Dendritic cell treated with granulocyte-macrophage colony-stimulating factor and Interleukin-4, amounts not matched to agents 40 ng/mL and 50 ng/mL, for 4 days (primary cell): ENCODE data around the gene CBFA2T3.

Experiments
- H3K27ac Mint-ChIP-seq: one replicate; pipeline ENCODE4 v1.8.0; 2022; ENCODE audit warnings: mild to moderate bottlenecking, mixed read lengths
- H3K27me3 Mint-ChIP-seq: one replicate; pipeline ENCODE4 v1.8.0; 2022; ENCODE audit warnings: mild to moderate bottlenecking, mixed read lengths
- H3K36me3 Mint-ChIP-seq: one replicate; pipeline ENCODE4 v1.8.0; 2022; ENCODE audit warnings: low read depth, mixed read lengths
- H3K4me1 Mint-ChIP-seq: one replicate; pipeline ENCODE4 v1.8.0; 2022; ENCODE audit warnings: low read depth, mixed read lengths
- H3K4me3 Mint-ChIP-seq: one replicate; pipeline ENCODE4 v1.8.0; 2022; ENCODE audit warnings: mild to moderate bottlenecking, moderate library complexity, mixed read lengths
- H3K9me3 Mint-ChIP-seq: one replicate; pipeline ENCODE4 v1.8.0; 2022; ENCODE audit warnings: mixed read lengths
- intact Hi-C: fragments of 100-400 bp; cut with micrococcal nuclease; formaldehyde crosslinking; loops from one replicate; pipeline ENCODE4 v1.15.0; 2022

Gene CBFA2T3

GRCh38 chr16:88843256-88843655, 133.8 kb downstream of the CBFA2T3 start:
- intact Hi-C loops, result no loop called here
- no peaks in the 10 kb centered on the region for H3K27me3 Mint-ChIP-seq

DNA sequence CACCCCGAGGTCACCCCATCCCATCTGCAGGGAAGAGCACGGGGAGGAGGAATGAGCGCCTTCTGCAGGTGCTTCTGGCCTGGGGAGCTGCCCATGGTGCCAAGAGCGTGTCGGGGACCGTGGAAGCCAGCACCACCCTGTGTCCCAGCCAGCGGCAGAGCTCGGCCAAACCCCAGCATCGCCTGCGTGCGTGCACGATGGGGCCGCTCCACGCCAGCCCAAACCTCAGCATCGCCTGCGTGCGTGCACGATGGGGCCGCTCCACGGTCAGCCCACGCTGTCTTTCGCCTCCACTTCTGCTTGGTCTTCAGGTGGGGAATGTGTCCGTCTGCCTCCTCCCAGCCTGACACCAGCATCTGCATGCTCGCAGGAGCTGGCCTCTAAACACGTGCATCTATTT, 134.2 kb downstream of the CBFA2T3 start:
- Mint-ChIP-seq H3K27me3 (no peaks in the 10 kb centered on the region), H3K4me1 (peaks cover 34% of the 10 kb centered on the region)

More at GRCh38 chr16:88843256-88843655, 133.8 kb downstream of the CBFA2T3 start:
- Mint-ChIP-seq H3K4me1 (peaks cover 34% of the 10 kb centered on the region), H3K9me3 (no peaks in the 10 kb centered on the region), H3K27ac (no peak overlapping the region), H3K4me3 (no peak overlapping the region), H3K36me3 (peaks cover 82% of the 10 kb centered on the region)

DNA sequence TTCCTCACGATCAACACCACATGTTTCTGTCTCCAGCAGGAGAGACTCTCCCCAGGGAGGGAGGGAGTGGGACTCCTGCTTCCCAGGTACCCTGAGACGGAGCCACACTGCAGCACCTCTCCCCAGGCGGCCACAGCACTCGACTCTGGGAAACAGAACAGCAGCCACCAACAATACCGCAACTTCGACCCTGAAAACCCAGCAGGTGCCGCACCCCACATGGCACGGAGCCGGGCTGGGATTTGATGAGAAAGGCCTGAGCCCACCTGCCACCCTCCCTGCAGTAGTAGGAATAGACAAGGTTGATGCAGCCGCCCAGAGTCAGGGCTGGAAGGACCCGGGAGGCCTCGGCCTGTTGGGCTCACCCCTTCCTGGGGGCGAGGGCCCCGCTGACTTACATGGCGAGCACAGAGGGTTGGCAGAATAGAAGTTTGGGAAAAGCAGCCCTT, 134.7 kb downstream of the CBFA2T3 start:
- H3K4me1 Mint-ChIP-seq, result peaks cover 34% of the 10 kb centered on the region
- H3K36me3 Mint-ChIP-seq, result peaks cover 82% of the 10 kb centered on the region
- no peak overlapping the region for H3K4me3 Mint-ChIP-seq
- intact Hi-C loops, result no loop called here
- no peak overlapping the region for H3K27ac Mint-ChIP-seq
- H3K9me3 Mint-ChIP-seq, result no peaks in the 10 kb centered on the region
- no peaks in the 10 kb centered on the region for H3K27me3 Mint-ChIP-seq

More for the DNA sequence above, 134.2 kb downstream of the CBFA2T3 start:
- Mint-ChIP-seq H3K27ac (no peak overlapping the region), H3K4me3 (no peak overlapping the region), H3K9me3 (no peaks in the 10 kb centered on the region), H3K36me3 (peaks cover 82% of the 10 kb centered on the region)
- intact Hi-C loops, result no loop called here

DNA sequence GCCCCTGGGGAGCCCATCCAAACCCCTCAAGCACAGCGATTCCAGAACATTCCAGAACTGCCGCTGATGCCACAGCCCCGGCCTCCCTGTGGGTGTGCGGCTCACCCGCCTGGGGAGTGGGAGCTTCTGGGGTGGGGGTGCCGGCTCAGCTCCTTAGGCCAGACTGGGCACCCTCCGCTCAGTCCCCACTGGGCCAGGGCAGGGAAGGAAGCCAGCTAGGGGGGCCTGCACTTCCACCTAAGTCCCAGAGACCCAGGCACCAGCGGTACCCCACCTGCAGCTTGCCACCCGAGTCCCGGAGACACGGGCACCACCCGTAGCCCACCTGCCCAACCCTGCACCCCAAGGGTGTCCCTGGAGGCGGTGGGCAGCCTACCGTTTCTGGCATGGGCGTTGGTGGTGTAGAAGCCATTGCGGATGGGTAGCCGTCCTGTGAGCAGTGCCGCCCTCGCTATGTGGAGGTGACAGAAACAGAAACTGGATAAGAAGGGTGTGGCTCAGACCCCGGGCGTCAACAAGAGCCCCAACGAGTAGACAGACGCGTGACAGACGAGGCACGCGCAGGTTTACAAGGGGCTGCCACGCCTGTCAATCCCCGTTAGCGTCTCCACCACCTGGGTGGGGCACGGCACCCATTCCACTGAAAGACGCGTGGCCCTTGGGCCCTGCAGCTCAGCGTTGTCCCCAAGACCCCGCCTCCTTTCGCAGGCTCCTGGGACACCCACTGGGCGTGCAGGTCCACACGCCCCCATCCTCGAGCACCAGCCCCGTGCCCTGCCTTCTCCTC, 135.3 kb downstream of the CBFA2T3 start:
- Mint-ChIP-seq H3K4me3 (no peak overlapping the region), H3K9me3 (no peaks in the 10 kb centered on the region)
- intact Hi-C loops, result no loop called here

DNA sequence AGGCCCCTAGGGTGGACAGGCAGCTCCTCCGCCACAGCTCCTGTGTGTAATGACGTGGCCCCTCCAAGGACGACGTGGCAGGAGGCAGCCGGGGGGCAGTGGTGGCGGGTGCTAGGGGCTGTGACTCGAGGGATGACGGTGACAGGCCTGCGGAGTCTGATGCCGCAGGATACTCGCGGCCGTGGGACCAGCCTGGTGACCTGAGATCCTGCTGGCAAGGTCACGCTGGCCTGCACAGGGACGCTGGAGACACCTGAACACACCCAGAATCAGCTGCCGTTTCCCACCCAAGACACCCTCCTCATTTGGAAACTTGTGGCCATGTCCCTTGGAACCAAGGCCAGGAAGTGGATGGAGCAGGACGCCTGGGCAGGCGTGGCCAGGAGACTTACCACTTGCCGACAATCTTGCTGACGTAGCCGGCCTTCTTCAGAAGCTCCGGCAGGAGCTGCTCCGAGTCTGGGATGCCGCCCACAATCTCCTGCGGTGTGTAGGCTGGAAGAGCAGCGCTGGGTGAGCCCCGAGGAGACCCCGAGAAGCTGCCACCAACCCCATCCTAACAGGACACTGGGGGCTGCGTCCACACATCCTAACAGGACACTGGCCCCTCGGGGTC, 136.3 kb downstream of the CBFA2T3 start:
- H3K4me1 Mint-ChIP-seq, result peaks cover 28% of the 10 kb centered on the region
- peaks cover 86% of the 10 kb centered on the region for H3K36me3 Mint-ChIP-seq
- H3K27me3 Mint-ChIP-seq, result no peaks in the 10 kb centered on the region
- H3K4me3 Mint-ChIP-seq, result no peak overlapping the region
- intact Hi-C loops, result no loop called here
- no peak overlapping the region for H3K27ac Mint-ChIP-seq
- no peaks in the 10 kb centered on the region for H3K9me3 Mint-ChIP-seq

More for the DNA sequence above, 135.3 kb downstream of the CBFA2T3 start:
- Mint-ChIP-seq H3K36me3 (peaks cover 82% of the 10 kb centered on the region), H3K27me3 (no peaks in the 10 kb centered on the region), H3K27ac (no peak overlapping the region), H3K4me1 (peaks cover 34% of the 10 kb centered on the region)

GRCh38 chr16:88839745-88840599, 137.0 kb downstream of the CBFA2T3 start:
- H3K36me3 Mint-ChIP-seq, result peaks cover 93% of the 10 kb centered on the region
- H3K27ac Mint-ChIP-seq, result no peak overlapping the region
- no peaks in the 10 kb centered on the region for H3K27me3 Mint-ChIP-seq
- H3K9me3 Mint-ChIP-seq, result no peaks in the 10 kb centered on the region
- H3K4me3 Mint-ChIP-seq, result no peak overlapping the region
- peaks cover 28% of the 10 kb centered on the region for H3K4me1 Mint-ChIP-seq
- intact Hi-C loops, result no loop called here

DNA sequence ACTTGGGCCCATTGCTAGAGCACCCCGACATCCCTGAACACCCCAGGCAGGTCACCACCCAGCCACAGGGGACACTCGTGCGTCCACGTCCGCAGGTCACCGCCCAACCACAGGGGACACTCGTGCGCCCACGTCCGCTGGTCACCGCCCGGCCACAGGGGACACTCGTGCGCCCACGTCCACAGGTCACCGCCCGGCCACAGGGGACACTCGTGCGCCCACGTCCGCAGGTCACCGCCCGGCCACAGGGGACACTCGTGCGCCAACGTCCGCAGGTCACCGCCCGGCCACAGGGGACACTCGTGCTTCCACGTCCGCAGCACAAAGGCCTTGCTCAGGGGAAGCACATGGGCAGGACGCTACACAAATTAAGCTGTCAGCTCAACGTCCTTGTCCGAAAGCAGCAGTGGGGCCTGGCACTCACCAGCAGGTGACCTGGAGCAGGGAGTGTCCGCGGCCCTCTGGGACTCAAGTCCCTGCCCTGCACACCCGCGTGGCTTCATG, 137.9 kb downstream of the CBFA2T3 start:
- intact Hi-C loops, result no loop called here
- H3K4me1 Mint-ChIP-seq, result peaks cover 28% of the 10 kb centered on the region
- no peaks in the 10 kb centered on the region for H3K9me3 Mint-ChIP-seq
- H3K4me3 Mint-ChIP-seq, result no peak overlapping the region
- no peak overlapping the region for H3K27ac Mint-ChIP-seq
- no peaks in the 10 kb centered on the region for H3K27me3 Mint-ChIP-seq
- H3K36me3 Mint-ChIP-seq, result peaks cover 96% of the 10 kb centered on the region

GRCh38 chr16:88838566-88838965, 138.4 kb downstream of the CBFA2T3 start:
- H3K36me3 Mint-ChIP-seq, result peaks cover 96% of the 10 kb centered on the region
- intact Hi-C loops, result no loop called here
- H3K9me3 Mint-ChIP-seq, result no peaks in the 10 kb centered on the region
- no peaks in the 10 kb centered on the region for H3K27me3 Mint-ChIP-seq
- H3K4me3 Mint-ChIP-seq, result no peak overlapping the region
- H3K4me1 Mint-ChIP-seq, result peaks cover 28% of the 10 kb centered on the region
- H3K27ac Mint-ChIP-seq, result no peak overlapping the region

DNA sequence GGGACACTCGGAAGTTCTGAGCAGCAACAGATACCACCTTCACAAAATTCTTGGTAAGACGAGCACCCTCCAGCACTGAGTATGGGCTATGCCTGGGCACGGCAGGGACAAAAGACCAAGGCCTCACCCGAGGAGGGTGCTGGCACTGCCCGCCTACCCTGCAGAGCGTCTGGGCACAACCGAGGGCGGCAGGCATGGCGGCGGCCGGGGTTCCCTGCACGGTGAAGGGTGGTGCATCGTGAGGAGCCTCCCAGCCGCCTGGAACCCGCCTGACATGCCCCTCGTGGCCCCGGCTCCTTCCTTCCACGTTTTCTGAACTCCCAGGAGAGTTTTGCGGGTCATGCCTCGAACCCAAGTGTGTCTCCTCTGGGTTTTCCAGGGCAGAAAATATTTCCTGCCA, 139.2 kb downstream of the CBFA2T3 start:
- intact Hi-C loops, result no loop called here
- Mint-ChIP-seq H3K4me3 (no peak overlapping the region), H3K4me1 (peaks cover 28% of the 10 kb centered on the region), H3K27ac (no peak overlapping the region), H3K27me3 (no peaks in the 10 kb centered on the region), H3K36me3 (peaks cover 95% of the 10 kb centered on the region), H3K9me3 (no peaks in the 10 kb centered on the region)

DNA sequence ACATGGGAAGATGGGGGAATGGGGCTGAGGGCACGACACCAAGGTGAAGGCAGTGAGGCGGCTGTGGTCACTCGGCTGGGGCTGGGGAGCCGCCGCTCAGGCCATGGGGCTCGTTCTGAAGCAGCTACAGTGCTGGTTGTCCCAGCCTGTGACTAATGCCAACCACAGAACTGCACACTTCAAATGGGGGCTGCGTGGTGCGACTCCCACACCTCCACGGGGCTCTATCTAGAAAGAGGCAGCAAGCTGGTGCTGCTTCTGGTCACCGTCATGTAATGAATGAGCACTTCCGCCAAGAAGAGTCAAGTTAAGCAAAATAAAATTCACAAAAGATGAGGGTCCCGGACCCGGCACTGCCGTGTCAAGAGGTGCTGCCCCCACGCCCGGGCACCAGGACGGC, 140.2 kb downstream of the CBFA2T3 start:
- Mint-ChIP-seq H3K4me3 (no peak overlapping the region), H3K27ac (no peak overlapping the region), H3K9me3 (no peaks in the 10 kb centered on the region), H3K27me3 (no peaks in the 10 kb centered on the region), H3K36me3 (peaks cover 92% of the 10 kb centered on the region), H3K4me1 (peaks cover 21% of the 10 kb centered on the region)
- intact Hi-C loops, result no loop called here

DNA sequence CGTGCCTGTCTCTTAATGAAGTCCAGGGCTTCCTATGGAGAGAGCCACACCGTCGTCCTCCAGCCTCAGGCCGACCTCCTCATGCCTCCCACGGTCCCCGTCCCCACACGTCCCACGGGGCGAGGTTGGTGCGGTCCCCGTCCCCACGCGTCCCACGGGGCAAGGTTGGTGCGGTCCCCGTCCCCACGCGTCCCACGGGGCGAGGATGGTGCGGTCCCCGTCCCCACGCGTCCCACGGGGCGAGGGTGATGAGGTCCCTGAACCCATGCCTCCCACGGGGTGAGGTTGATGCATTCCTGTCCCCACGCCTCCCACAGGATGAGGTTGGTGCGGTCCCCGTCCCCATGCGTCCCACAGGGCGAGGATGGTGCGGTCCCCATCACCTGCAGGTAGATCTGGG, 141.2 kb downstream of the CBFA2T3 start:
- Mint-ChIP-seq H3K9me3 (no peaks in the 10 kb centered on the region), H3K27me3 (no peaks in the 10 kb centered on the region), H3K4me3 (no peak overlapping the region), H3K36me3 (peaks cover 90% of the 10 kb centered on the region), H3K27ac (no peak overlapping the region), H3K4me1 (peaks cover 12% of the 10 kb centered on the region)
- intact Hi-C loops, result no loop called here

GRCh38 chr16:88835383-88835782, 141.6 kb downstream of the CBFA2T3 start:
- H3K27ac Mint-ChIP-seq, result no peak overlapping the region
- H3K4me3 Mint-ChIP-seq, result no peak overlapping the region
- intact Hi-C loops, result no loop called here
- peaks cover 8% of the 10 kb centered on the region for H3K4me1 Mint-ChIP-seq
- H3K27me3 Mint-ChIP-seq, result no peaks in the 10 kb centered on the region
- H3K9me3 Mint-ChIP-seq, result no peaks in the 10 kb centered on the region
- peaks cover 90% of the 10 kb centered on the region for H3K36me3 Mint-ChIP-seq

GRCh38 chr16:88834670-88835069, 142.3 kb downstream of the CBFA2T3 start:
- H3K4me1 Mint-ChIP-seq, result peaks cover under 1% of the 10 kb centered on the region
- intact Hi-C loops, result no loop called here
- no peak overlapping the region for H3K27ac Mint-ChIP-seq
- peaks cover 90% of the 10 kb centered on the region for H3K36me3 Mint-ChIP-seq
- H3K27me3 Mint-ChIP-seq, result no peaks in the 10 kb centered on the region
- H3K9me3 Mint-ChIP-seq, result no peaks in the 10 kb centered on the region
- no peak overlapping the region for H3K4me3 Mint-ChIP-seq

- intact Hi-C loops, result no loop called here
- Mint-ChIP-seq H3K27me3 (no peaks in the 10 kb centered on the region), H3K27ac (no peak overlapping the region), H3K9me3 (no peaks in the 10 kb centered on the region), H3K4me3 (no peak overlapping the region), H3K36me3 (peaks cover 89% of the 10 kb centered on the region), H3K4me1 (no peaks in the 10 kb centered on the region)
Measured at GRCh38 chr16:88833086-88833485, 143.9 kb downstream of the CBFA2T3 start.
